Fibroblast of villous mesenchyme (primary cell): ENCODE data around the gene MAP4. TPM values are rescaled to one million over a fixed set of nuclear protein-coding genes. Genes with fewer than 3 reads are reported as not detected.

Source experiments
- DNase-seq: peaks from one replicate; pipeline ENCODE4 v3.0.0-alpha.2; 2010; ENCODE audit warnings: low read depth
- H3K4me3 ChIP-seq: 2 replicates; pipeline ENCODE4 v1.5.1; 2011; ENCODE audit warnings: low read depth, mild to moderate bottlenecking, low read length
- total RNA-seq: library from RNA; depleted of rRNA; stranded (reverse); fragments of >200 nt; gene quantifications from 2 replicates; pipeline ENCODE4 v1.2.3, GENCODE V29; 2012
- TF ChIP-seq, protein P1 (sequence below): IDR thresholded peaks from 2 replicates; pipeline ENCODE4 v1.5.1; 2012; ENCODE audit warnings: low read depth, mild to moderate bottlenecking, low read length; ENCODE audit not compliant: insufficient read depth

The MAP4 gene
- total RNA-seq, 1 donor: 111 TPM

DNA sequence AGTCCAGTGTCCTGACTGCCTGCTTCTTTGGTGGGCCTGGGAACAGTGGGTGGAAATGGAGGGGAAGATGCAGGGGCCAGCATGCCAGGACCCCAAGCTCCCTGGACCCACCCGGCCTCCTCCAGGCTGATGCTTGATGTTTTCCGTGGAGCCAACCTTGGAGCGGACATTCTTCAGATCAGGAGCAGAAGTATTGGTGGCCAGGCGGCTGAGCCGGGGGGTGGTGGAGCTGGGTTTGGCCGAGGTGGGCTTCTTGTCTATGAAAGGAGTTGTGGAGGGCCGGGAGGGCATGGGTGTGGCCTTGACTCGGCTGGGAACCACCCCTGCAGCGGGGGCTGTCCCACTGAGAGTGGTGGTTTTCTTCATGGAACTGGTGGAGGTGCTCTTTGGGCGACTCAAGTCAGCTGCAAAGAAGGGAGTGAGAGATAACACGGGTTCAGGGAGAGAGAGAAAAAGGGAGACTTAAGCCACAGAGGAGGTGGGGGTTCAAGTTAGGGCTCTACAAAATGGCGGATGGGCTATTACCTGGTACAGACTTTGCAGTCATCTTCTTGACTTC is 145.4 kb downstream of the MAP4 start:
- TF ChIP-seq, protein P1, sequence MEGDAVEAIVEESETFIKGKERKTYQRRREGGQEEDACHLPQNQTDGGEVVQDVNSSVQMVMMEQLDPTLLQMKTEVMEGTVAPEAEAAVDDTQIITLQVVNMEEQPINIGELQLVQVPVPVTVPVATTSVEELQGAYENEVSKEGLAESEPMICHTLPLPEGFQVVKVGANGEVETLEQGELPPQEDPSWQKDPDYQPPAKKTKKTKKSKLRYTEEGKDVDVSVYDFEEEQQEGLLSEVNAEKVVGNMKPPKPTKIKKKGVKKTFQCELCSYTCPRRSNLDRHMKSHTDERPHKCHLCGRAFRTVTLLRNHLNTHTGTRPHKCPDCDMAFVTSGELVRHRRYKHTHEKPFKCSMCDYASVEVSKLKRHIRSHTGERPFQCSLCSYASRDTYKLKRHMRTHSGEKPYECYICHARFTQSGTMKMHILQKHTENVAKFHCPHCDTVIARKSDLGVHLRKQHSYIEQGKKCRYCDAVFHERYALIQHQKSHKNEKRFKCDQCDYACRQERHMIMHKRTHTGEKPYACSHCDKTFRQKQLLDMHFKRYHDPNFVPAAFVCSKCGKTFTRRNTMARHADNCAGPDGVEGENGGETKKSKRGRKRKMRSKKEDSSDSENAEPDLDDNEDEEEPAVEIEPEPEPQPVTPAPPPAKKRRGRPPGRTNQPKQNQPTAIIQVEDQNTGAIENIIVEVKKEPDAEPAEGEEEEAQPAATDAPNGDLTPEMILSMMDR: no peak
- no peak overlapping the region for H3K4me3 ChIP-seq
- DNase-seq: no peak

- H3K4me3 ChIP-seq: no peak overlapping the region
- no peak for DNase-seq
- TF ChIP-seq, protein P1: no peak
Observed at GRCh38 chr3:47870156-47870555, 146.1 kb downstream of the MAP4 start.

- no peak for DNase-seq
- TF ChIP-seq, protein P1: no peak
- no peak overlapping the region for H3K4me3 ChIP-seq
Observed at GRCh38 chr3:47868306-47868705, 147.9 kb downstream of the MAP4 start.

- no peak overlapping the region for H3K4me3 ChIP-seq
- TF ChIP-seq, protein P1: no peak
- no peak for DNase-seq
Observed at GRCh38 chr3:47867451-47868044, 148.7 kb downstream of the MAP4 start.

DNA sequence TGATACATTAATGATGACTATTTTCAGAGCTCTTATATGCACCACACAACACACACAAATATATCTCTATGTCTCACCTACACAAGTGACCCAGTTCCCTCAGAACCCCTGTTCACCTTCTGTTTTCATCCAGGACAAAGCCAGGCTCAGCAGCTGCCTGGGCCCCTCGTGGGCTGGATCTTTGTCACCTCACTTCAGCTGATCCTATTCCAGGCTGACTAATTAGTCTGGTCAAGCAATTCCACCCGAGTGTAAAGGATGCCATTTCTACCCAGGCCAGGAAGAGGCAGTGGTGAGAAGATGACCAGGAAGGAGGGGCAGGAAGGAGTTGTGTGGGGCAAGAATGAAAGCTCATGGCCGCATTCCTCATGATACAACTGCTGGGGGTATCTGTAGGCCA is 151.0 kb downstream of the MAP4 start:
- TF ChIP-seq, protein P1: no peak
- H3K4me3 ChIP-seq: no peak overlapping the region
- DNase-seq: no peak

DNA sequence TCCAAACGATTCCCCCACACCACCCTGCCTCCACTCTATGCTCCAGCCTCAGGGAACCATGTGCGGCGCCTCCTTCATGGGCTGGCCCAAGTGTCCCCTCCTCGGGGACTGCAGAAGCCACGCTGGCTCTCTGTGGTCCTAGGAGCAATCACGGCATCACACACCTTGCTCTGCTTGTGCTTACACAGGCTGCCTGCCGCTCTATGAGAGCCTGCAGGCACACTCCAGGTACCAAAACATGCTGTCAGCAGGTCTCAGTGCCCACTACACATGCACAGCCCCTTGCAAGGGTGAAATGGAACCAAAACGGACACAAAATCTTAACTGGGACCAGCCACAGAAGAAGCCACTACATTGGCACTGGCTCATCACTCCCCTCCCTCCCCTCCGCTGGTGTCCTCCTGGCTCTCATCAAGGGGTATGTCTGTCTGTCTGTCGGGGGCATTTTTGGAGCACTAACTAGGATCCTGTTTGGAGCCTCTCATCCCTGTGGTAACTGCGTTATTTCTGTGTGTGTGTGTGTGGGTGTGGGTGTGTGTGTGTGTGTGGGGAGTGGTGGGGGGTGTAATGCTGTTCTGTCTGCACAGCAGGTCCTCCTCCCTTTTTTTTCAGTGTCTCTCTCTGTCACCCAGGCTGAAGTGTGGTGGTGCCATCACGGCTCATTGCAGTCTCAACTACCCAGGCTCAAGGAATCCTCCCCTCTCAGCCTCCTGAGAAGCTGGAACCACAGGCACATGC is 152.7 kb downstream of the MAP4 start:
- H3K4me3 ChIP-seq: no peak overlapping the region
- TF ChIP-seq, protein P1: no peak
- no peak for DNase-seq
